Hepatocyte (in vitro differentiated cells): Measurements from ENCODE around the gene GAS1. TPM values are rescaled to one million over a fixed set of nuclear protein-coding genes. Genes with fewer than 3 reads are reported as not detected.

Experiments
- DNase-seq: peaks from one replicate; pipeline ENCODE4 v3.0.0-alpha.2; 2016; ENCODE audit warnings: low spot score
- H2AFZ ChIP-seq: fragments of 200-600 bp; sonication (generic); 2 replicates; pipeline ENCODE4 v1.6.0; 2016; ENCODE audit warnings: antibody characterized with exemption, mild to moderate bottlenecking
- H3K27ac ChIP-seq: fragments of 200-600 bp; sonication (generic); 2 replicates; pipeline ENCODE4 v1.5.1; 2016; ENCODE audit warnings: mild to moderate bottlenecking
- H3K27me3 ChIP-seq: fragments of 200-600 bp; sonication (generic); 2 replicates; pipeline ENCODE4 v1.6.1; 2016
- H3K36me3 ChIP-seq: fragments of 200-600 bp; sonication (generic); replicated peaks from 2 replicates; pipeline ENCODE4 v1.5.1; 2016; ENCODE audit warnings: low read depth; ENCODE audit not compliant: insufficient read depth
- H3K4me1 ChIP-seq: fragments of 200-600 bp; sonication (generic); 2 replicates; pipeline ENCODE4 v1.5.1; 2016; ENCODE audit warnings: mild to moderate bottlenecking, moderate library complexity; ENCODE audit not compliant: insufficient read depth
- H3K4me2 ChIP-seq: fragments of 200-600 bp; sonication (generic); 2 replicates; pipeline ENCODE4 v1.6.0; 2016
- H3K4me3 ChIP-seq: fragments of 200-600 bp; sonication (generic); 2 replicates; pipeline ENCODE4 v1.5.1; 2016; ENCODE audit warnings: mild to moderate bottlenecking
- H3K79me2 ChIP-seq: fragments of 200-600 bp; sonication (generic); 2 replicates; pipeline ENCODE4 v1.6.0; 2017; ENCODE audit warnings: mild to moderate bottlenecking
- H3K9me2 ChIP-seq: fragments of 200-600 bp; sonication (generic); replicated peaks from 2 replicates; pipeline ENCODE4 v1.6.0; 2017; ENCODE audit warnings: mild to moderate bottlenecking; ENCODE audit not compliant: insufficient read depth
- H3K9me3 ChIP-seq: fragments of 200-600 bp; sonication (generic); 2 replicates; pipeline ENCODE4 v1.5.1; 2016; ENCODE audit warnings: low read depth, mild to moderate bottlenecking
- H4K20me1 ChIP-seq: fragments of 200-600 bp; sonication (generic); 2 replicates; pipeline ENCODE4 v1.6.0; 2016; ENCODE audit warnings: mild to moderate bottlenecking; ENCODE audit not compliant: insufficient read depth, poor library complexity, severe bottlenecking
- CTCF ChIP-seq: fragments of 200-600 bp; sonication (generic); IDR thresholded peaks from 2 replicates; pipeline ENCODE4 v1.5.1; 2016; ENCODE audit warnings: antibody characterized with exemption, mild to moderate bottlenecking; ENCODE audit not compliant: poor library complexity
- EZH2 ChIP-seq: fragments of 200-600 bp; sonication (generic); IDR thresholded peaks from 2 replicates; pipeline ENCODE4 v1.6.1; 2016; ENCODE audit warnings: antibody characterized with exemption, mild to moderate bottlenecking, borderline replicate concordance
- EZH2phosphoT487 ChIP-seq: fragments of 200-600 bp; sonication (generic); IDR thresholded peaks from one replicate; pipeline ENCODE4 v1.6.1; 2018; ENCODE audit warnings: antibody characterized with exemption, mild to moderate bottlenecking, low read depth, moderate library complexity; ENCODE audit not compliant: unreplicated experiment, severe bottlenecking
- WGBS: methylation state at CpG from one replicate; pipeline ENCODE4 v1.1.6; 2016; ENCODE audit warnings: low lambda C conversion rate; ENCODE audit errors: missing lambda C conversion rate; 5-methylcytosine and 5-hydroxymethylcytosine counted together
- polyA plus RNA-seq: library from polyadenylated mRNA; unstranded; fragments of >200 nt; fragmentation: Nextera tagmentation; extraction: Ambion mirVana; gene quantifications from 2 replicates; pipeline ENCODE4 v1.2.1, GENCODE V29; 2016
- total RNA-seq: library from RNA; depleted of rRNA; stranded (reverse); fragments of >200 nt; gene quantifications from 2 replicates; pipeline ENCODE4 v1.2.3, GENCODE V29; 2014

The GAS1 gene
- total and polyA plus RNA-seq, 2 experiments from 2014 or later = 61.3 to 101 TPM

GRCh38 chr9:86983620-86984259 is 36.4 kb upstream of the GAS1 start:
- Histone ChIP-seq H4K20me1 (no peaks in the 10 kb centered on the region), H3K4me3 (no peak overlapping the region), H3K36me3 (no peaks in the 10 kb centered on the region), H3K27me3 (peaks cover 2% of the 10 kb centered on the region), H3K4me2 (no peak overlapping the region), H3K79me2 (no peaks in the 10 kb centered on the region), H3K9me2 (no peaks in the 10 kb centered on the region), H3K27ac (peak overlapping the region; percentile 67), H3K4me1 (peaks cover 9% of the 10 kb centered on the region), H2AFZ (no peak overlapping the region), H3K9me3 (no peaks in the 10 kb centered on the region)
- WGBS = 62% methylated on average over 11 of the region's 11 CpGs
- DNase-seq = no peak
- no peak for TF ChIP-seq EZH2phosphoT487
- TF ChIP-seq EZH2 = no peak
- no peak for TF ChIP-seq CTCF

- peaks cover 2% of the 10 kb centered on the region for H3K27me3 ChIP-seq
- H3K27ac ChIP-seq = peak overlapping the region; percentile 20
- H3K9me3 ChIP-seq = no peaks in the 10 kb centered on the region
- H3K4me1 ChIP-seq = peaks cover 9% of the 10 kb centered on the region
- no peaks in the 10 kb centered on the region for H3K36me3 ChIP-seq
- DNase-seq = no peak
- WGBS = 65% methylated on average over 4 of the region's 4 CpGs
- no peak for TF ChIP-seq EZH2
- H2AFZ ChIP-seq = no peak overlapping the region
- H4K20me1 ChIP-seq = no peaks in the 10 kb centered on the region
- H3K4me2 ChIP-seq = no peak overlapping the region
- H3K4me3 ChIP-seq = no peak overlapping the region
- H3K79me2 ChIP-seq = no peaks in the 10 kb centered on the region
- no peaks in the 10 kb centered on the region for H3K9me2 ChIP-seq
These were observed 35.9 kb upstream of the GAS1 start for GRCh38 chr9:86983249-86983619.

- no peaks in the 10 kb centered on the region for H3K79me2 ChIP-seq
- H3K9me2 ChIP-seq = no peaks in the 10 kb centered on the region
- H3K4me3 ChIP-seq = no peak overlapping the region
- peaks cover 2% of the 10 kb centered on the region for H3K27me3 ChIP-seq
- WGBS = 72% methylated on average over 3 of the region's 3 CpGs
- no peaks in the 10 kb centered on the region for H4K20me1 ChIP-seq
- peaks cover 9% of the 10 kb centered on the region for H3K4me1 ChIP-seq
- no peak overlapping the region for H3K4me2 ChIP-seq
- H2AFZ ChIP-seq = no peak overlapping the region
- no peak for DNase-seq
- H3K9me3 ChIP-seq = no peaks in the 10 kb centered on the region
- H3K36me3 ChIP-seq = no peaks in the 10 kb centered on the region
- no peak for TF ChIP-seq EZH2phosphoT487
- TF ChIP-seq EZH2 = no peak
- no peak for TF ChIP-seq CTCF
- H3K27ac ChIP-seq = no peak overlapping the region
These were observed 33.5 kb upstream of the GAS1 start for GRCh38 chr9:86980802-86981201.

- Histone ChIP-seq H3K9me3 (no peaks in the 10 kb centered on the region), H3K27ac (no peak overlapping the region), H2AFZ (no peak overlapping the region), H3K4me2 (no peak overlapping the region), H3K36me3 (no peaks in the 10 kb centered on the region), H3K27me3 (no peaks in the 10 kb centered on the region), H4K20me1 (no peaks in the 10 kb centered on the region), H3K4me3 (no peak overlapping the region), H3K9me2 (no peaks in the 10 kb centered on the region), H3K79me2 (no peaks in the 10 kb centered on the region), H3K4me1 (peaks cover 5% of the 10 kb centered on the region)
- 81% methylated on average over 1 of the region's 1 CpG for WGBS
- DNase-seq = no peak
- TF ChIP-seq CTCF (no peak), EZH2phosphoT487 (no peak), EZH2 (no peak)
These were observed 32.4 kb upstream of the GAS1 start for GRCh38 chr9:86979657-86980056.
